Esophagus muscularis mucosa (tissue), 4 donors: ENCODE data around the gene RAB3A.
A peak's percentile ranks its signal among the peaks of the same experiment; 100 is the strongest.

Experiments used
- CTCF ChIP-seq, 3 experiments: fragments of 200-600 bp in 2 of 3; fragments of 450-650 bp in 1 of 3; sonication (generic) in 2 of 3; IDR thresholded peaks; one replicate each; pipeline ENCODE4 v1.5.1; 2017 to 2019; ENCODE audit warnings: antibody characterized with exemption in 3 of 3, mild to moderate bottlenecking in 2 of 3, moderate library complexity in 1 of 3
- EP300 ChIP-seq: sonication (generic); formaldehyde crosslinking; IDR thresholded peaks from one replicate; pipeline ENCODE4 v1.6.1; 2017; ENCODE audit warnings: antibody characterized with exemption
- POLR2A ChIP-seq: fragments of 450-650 bp; IDR thresholded peaks from one replicate; pipeline ENCODE4 v1.6.1; 2017; ENCODE audit warnings: antibody characterized with exemption, moderate library complexity, mild to moderate bottlenecking, low read depth
- POLR2AphosphoS5 ChIP-seq, 2 donors: sonication (generic); formaldehyde crosslinking; IDR thresholded peaks; one replicate each; pipeline ENCODE4 v1.6.1; 2017; ENCODE audit warnings: antibody characterized with exemption in 2 of 2

GRCh38 chr19:18156841-18157464 lies 46.9 kb downstream of the RAB3A start:
- no peak for TF ChIP-seq POLR2A
- TF ChIP-seq EP300: no peak
- no peak for TF ChIP-seq CTCF (IDR thresholded peaks at IDR 0.05)
- TF ChIP-seq POLR2AphosphoS5 (IDR thresholded peaks at IDR 0.05): peak; percentile 57 to 69
